Measurements from ENCODE around the gene RNF126.

Gene RNF126

GRCh38 chr19:652467-653389, 10.3 kb downstream of the RNF126 start:
- no peak for TF ChIP-seq CTCF (IDR thresholded peaks at IDR 0.05; ENCODE audit: low read depth, low read length)
- in situ Hi-C loops (cut with HindIII; ENCODE audit: low sequenced_read_pairs) = no loop called here
- DNase-seq (ENCODE audit: low read depth, low spot score) = no peak
- no peak overlapping the region for H3K4me3 ChIP-seq (ENCODE audit: low read depth, low read length)

GRCh38 chr19:651991-652390, 11.0 kb downstream of the RNF126 start:
- no peak for TF ChIP-seq CTCF (IDR thresholded peaks at IDR 0.05; ENCODE audit: low read depth, low read length)
- in situ Hi-C loops (cut with HindIII; ENCODE audit: low sequenced_read_pairs) = no loop called here
- no peak overlapping the region for H3K4me3 ChIP-seq (ENCODE audit: low read depth, low read length)
- DNase-seq (ENCODE audit: low read depth, low spot score) = no peak

GRCh38 chr19:651114-651818, 11.7 kb downstream of the RNF126 start:
- no peak for DNase-seq (ENCODE audit: low read depth, low spot score)
- H3K4me3 ChIP-seq (ENCODE audit: low read depth, low read length) = no peak overlapping the region
- TF ChIP-seq CTCF (IDR thresholded peaks at IDR 0.05; ENCODE audit: low read depth, low read length) = no peak
- in situ Hi-C loops (cut with HindIII; ENCODE audit: low sequenced_read_pairs) = no loop called here

GRCh38 chr19:650121-650520, 12.9 kb downstream of the RNF126 start:
- in situ Hi-C loops (cut with HindIII; ENCODE audit: low sequenced_read_pairs) = no loop called here
- H3K4me3 ChIP-seq (ENCODE audit: low read depth, low read length) = no peak overlapping the region
- no peak for TF ChIP-seq CTCF (IDR thresholded peaks at IDR 0.05; ENCODE audit: low read depth, low read length)
- DNase-seq (ENCODE audit: low read depth, low spot score) = no peak

- H3K4me3 ChIP-seq (ENCODE audit: low read depth, low read length) = no peak overlapping the region
- DNase-seq (ENCODE audit: low read depth, low spot score) = no peak
- in situ Hi-C loops (cut with HindIII; ENCODE audit: low sequenced_read_pairs) = no loop called here
- TF ChIP-seq CTCF (IDR thresholded peaks at IDR 0.05; ENCODE audit: low read depth, low read length) = no peak
These were observed 13.9 kb downstream of the RNF126 start for GRCh38 chr19:648904-649801.

GRCh38 chr19:648305-648704, 14.7 kb downstream of the RNF126 start:
- no peak for TF ChIP-seq CTCF (IDR thresholded peaks at IDR 0.05; ENCODE audit: low read depth, low read length)
- in situ Hi-C loops (cut with HindIII; ENCODE audit: low sequenced_read_pairs) = no loop called here
- no peak overlapping the region for H3K4me3 ChIP-seq (ENCODE audit: low read depth, low read length)
- no peak for DNase-seq (ENCODE audit: low read depth, low spot score)
